ENCODE data around the gene HPSE2. TPM values are rescaled to one million over a fixed set of nuclear protein-coding genes. Genes with fewer than 3 reads are reported as not detected.

HPSE2 gene
- total RNA-seq, 1 donor from 2014 or later, result not detected

DNA sequence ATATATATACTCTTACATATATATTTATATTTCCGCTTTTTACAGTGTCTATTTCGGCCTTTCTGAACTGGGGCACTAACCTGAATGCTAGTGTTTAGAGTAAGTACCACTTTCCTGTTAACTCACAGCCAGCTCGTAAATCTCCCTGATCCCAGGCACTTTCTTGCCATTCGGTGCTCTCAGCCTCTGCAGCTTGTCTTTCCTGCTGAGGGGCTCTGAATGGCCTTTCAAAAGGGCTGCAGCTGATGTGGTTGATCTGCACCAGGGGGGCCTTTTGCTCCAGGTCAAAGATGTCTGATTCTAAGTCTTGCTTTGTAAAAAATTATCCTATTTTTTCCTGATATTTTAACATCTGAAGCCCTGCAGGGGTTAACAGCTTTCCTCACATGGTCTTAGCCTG, 763.5 kb downstream of the HPSE2 start:
- DNase-seq (ENCODE audit: extremely low read depth, low read depth, low spot score), result no peak

DNA sequence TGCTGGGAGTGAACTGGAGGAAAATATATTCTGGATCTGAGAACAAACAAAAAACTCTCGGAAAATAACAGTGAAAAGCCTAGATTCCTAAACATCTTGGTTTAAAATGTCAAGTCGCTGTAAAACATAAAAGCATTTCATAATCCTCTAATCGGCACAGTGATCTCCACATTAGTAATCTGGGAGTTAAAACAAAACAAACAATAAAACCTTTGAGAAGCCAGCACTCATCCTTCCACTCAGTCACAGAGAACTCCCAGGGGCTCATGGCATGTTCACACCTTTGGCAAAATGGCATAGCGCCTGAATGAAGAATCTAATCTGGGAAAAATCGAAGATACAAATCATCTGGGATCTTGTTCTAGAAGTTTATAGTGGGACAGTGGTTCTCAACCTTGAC, 764.8 kb downstream of the HPSE2 start:
- DNase-seq (ENCODE audit: extremely low read depth, low read depth, low spot score), result no peak

DNA sequence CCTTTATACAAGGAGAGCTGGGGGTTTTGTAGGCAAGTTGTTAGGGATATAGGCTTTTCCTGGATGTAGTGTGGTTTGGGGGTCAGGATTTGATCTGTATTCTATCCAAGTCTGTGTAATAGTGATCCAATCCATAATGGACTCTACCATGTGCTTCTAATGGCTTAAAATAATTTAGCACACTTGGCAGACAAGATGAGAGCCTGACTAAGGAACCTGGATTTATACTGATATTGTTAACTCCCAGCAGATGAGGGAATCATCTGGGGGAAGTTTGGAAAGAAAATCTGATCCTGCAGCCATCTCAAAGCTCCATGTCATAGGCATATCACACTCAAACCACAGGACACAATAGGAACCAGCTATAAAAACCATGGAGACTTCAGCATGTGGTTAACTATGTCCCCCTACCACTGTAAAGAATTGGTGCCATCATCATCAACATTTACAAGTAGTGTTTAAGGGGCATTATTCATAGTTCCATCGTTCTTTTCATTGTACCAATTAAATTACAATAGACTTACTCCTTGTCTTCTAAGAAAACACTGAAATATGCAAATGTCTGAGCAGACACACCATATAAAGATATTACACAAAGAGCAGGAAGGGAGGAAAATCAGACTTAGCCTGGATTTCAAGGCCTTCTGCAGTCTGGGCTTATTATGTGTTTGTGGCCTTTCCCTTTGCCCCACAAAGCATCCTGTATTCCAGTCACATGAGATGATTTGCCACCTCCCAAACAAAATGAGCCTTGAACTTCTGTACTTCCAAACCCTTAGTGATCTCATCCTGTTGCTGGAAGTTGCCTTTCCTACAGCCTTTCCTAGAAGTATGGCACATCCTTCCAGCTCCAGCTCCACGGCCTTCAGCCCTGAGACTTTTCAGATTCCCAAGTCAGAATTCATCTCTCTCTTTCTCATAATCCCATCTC, 766.4 kb downstream of the HPSE2 start:
- DNase-seq (ENCODE audit: extremely low read depth, low read depth, low spot score), result no peak

DNA sequence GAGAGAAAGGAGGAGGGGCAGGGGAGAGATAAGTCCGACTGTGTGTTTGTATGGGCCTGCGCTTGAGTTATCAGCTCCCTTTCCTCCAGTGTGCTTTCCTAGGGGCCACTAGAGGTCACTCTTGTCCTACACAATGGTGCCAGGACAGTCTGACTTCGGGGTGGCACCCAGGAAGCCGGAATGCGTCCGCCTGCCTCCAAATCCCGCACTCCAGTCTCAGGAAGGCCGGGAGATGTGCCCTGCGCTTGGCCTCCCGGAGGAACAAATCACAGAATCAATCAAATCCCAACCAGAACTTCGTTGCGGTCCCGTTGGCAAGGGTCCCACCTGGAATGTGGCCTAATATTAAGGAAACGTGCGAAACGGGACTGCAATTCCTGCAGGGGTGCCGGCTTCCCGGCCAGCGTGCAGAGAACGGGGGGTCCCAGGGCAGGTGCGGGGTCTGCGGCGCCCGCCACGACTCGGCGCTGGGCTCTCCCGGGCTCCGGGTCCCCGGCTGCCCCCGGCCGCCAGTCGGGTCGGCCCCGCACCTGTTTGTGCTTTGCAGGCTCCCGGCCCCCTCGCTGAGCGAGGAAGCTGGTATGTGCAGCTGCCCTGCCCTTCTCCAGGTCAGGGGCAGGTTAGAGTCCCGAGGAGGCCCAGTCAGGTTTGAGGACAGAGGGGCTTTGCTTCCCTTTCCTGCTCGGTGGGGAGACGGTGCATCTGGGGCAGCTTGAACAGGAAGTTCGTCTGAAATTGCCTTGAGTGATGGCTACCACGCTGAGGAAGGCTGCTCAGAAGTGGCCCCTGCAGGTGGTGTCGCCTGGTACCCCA, 767.9 kb downstream of the HPSE2 start:
- no peak for DNase-seq (ENCODE audit: extremely low read depth, low read depth, low spot score)

DNA sequence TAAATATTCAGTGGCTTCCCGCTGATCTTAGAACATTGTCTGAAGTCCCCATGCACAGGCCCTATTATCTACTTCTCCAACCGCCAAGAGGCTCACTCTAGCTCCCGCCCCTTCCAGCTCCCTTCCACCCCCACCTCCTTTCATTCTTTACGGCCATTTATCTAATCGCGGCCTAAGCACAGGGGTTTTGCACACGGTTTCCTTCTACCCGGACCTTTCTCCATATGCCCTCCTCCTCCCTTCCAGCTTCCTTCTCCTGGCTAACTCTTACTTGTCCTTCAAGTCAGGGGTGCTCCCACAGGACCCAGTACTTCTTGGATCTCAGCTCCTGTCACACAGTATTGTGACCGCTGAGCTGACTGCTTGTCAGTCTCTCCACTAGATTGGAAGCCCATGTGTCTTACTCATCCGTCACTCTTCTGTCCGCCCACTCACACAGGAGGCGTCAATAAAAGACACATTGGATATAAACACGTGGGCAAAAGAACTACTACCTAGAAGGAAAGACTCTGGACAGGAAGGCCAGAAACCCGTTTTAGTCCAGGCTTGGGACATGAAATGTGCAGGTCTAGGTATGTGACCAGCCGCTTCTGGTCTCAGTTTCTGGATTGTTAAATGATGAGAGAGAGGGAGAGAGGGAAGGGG, 768.7 kb downstream of the HPSE2 start:
- no peak for DNase-seq (ENCODE audit: extremely low read depth, low read depth, low spot score)

DNA sequence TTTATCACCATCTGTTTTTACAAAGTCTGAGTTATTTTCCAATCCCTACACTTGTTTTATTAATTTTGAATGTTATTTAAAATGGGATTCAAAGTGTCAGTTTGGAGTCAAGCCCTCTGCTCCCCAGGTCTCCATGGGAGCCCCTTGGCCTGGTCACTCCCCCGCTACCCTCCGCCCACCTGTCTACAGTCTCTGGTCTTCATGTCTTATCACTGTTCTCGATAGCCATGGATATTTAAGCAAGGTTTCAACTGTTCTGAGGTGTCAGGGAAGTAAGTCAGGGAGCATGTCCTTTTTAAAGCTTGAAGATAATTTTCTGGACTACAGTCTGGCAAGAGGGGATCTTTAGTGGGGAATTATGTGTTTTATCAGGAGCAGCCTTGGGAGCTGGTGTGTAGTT, 769.8 kb downstream of the HPSE2 start:
- DNase-seq (ENCODE audit: extremely low read depth, low read depth, low spot score), result no peak

DNA sequence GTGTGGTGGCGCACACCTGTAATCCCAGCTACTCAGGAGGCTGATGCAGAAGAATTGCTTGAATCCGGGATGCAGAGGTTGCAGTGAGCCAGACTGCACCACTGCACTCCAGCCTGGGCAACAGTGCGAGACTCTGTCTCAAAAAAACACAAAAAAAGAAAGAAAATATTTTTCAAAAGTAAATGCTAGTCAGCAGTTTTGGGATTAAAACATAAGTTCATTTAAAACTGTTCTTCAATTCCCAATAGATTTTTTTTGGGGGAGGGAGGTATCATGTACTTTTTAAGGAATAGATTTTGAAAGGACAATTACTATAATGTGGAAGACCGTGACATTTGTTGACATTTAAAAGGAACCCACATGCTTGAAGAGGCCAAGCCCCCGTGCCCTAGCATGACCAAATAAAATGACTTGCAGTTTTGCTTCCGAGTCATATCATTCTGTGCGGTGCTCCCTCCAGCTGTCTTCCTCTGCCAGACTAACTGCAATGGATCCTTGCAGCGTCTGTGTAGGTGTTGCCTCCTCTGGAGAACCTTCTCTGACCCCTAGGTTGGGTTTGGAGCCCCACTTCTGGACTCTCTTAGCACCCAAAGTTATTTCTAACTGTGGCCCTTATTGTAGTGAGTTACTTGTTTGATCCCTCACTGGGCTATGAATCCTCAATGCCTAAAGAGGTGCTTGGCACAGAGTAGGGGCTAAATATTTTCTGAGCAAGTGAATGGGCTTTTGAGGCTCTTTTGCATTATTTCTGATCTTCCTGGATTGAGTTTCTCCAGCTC, 771.5 kb downstream of the HPSE2 start:
- no peak for DNase-seq (ENCODE audit: extremely low read depth, low read depth, low spot score)

DNA sequence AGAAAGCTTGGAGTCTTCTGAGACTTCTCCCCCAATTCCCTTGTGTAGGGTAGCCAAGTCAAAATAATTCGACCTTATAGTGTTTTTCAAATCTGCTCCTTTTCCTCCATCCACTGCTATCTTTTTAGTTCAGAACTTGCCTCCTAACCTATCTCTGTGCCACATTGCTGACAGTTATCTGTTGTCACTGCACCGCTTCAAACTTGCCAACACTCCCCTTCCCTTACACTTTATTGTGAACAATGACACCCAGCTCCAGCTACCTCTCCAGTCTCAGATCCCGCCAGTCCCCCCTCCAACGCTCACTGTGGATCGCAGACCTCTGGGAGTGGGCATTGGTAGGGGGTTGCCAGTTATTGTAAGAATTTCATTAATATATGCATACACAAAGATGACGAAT, 772.6 kb downstream of the HPSE2 start:
- no peak for DNase-seq (ENCODE audit: extremely low read depth, low read depth, low spot score)

DNA sequence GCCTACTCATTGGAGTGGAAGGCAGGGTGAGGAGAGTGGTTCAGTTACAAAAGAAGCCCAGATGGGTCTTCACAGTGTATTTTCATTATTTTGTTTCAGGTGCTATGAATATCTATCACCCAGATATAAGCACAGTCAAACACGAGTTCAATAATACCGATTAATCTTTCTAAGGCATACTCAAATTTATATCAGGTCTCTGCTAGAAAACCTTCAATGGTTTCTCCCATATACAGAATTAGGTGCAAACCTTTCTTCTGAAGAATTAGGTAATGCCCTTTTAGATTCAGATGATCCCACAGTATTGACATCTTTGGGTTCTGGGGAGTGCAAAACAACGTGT, 774.2 kb downstream of the HPSE2 start:
- no peak for DNase-seq (ENCODE audit: extremely low read depth, low read depth, low spot score)

DNA sequence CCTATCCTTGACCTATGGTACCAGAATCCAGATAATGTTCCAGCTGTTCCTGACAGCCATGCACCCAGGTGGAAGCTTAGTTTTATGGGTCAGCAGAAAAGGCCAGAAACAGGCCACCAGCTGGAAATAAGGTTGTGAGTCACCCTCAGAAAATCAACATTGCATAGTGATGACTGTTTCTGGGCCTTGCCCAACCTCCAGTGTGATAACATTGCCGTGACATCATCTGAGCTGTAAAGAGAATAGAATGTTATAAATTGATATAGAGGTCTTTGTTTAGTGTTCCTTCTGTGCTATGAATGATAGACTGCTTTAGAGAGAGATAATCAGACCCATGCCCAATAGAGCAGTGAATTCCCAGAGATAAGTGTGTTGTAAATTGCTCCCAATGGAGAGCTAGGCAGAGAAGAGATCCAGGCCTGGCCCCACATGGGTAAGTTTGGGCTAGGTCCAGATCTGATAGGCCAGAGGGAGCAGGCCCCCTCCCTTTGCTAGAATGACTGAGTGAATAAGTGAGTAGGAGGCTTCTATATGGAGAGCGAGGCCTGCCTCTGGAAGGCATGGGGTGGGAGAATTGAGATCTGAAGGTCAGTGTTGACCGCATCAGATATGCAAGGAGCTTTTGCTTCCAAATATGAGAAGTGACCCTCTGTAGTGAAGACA, 774.7 kb downstream of the HPSE2 start:
- DNase-seq (ENCODE audit: extremely low read depth, low read depth, low spot score), result peak; percentile 76

DNA sequence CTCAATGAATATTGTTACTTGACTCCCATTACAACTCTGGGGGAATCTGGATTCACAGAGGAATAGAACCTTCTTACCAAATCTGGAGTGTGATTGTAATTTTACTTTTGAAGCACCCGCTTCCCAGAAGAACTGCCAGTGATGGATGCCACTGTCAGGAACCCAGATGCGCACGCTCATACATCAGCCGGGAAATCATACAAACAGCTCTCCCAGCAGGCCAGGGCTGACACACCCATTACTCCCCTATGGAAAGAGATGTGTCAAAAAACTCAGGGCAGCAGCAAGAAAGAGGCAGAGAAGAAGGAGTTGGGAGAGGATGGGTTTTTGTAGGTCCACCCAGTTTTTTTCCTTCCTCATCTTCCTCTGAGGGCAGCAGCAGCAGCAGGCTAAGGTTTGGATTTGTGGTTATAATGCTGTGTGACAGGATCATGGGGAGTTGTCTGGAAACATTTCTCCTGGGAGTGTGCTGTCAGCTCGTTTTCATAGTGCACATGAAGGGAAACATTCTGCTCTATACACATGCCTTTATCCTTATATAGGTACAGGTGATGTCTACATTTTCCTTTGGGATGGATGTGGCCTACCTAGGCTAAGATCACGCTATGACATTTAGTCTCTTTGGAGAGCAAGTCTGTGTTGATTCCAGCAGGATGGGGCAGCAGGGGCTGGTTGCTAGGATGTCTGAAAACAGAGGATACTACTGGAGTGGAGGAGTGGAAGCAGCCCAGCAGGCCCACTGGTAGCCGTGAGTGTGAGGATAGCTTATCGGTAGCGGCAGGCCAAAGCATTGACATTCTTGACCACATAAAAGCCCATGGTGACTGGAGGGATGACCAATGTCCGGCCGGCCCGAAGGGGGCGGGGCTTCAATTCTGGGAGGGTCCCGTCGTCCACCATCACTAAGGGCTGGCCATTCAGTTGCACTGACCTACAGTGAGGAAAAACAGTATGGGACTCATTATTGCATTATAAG, 776.6 kb downstream of the HPSE2 start:
- no peak for DNase-seq (ENCODE audit: extremely low read depth, low read depth, low spot score)

DNA sequence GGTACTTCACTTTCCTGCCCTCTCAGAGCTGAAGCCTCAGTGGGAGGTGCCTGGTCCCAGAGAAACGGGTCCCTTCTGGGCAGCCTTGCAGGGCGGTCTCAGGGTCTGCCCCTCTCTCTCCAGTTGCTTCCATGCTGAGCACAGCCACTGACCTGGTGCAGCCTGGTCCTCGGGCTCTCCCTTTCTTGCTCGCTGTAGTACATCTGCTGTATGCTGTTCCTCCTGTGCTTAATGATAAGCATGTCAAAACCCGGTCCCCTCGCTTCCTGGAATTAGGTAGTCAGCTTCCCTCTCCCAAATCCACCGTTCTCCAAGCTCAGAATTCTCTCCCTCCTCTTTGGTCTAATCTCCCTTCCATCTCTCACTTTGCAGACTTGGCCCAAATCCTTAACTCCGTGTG, 777.9 kb downstream of the HPSE2 start:
- DNase-seq (ENCODE audit: extremely low read depth, low read depth, low spot score), result no peak

DNA sequence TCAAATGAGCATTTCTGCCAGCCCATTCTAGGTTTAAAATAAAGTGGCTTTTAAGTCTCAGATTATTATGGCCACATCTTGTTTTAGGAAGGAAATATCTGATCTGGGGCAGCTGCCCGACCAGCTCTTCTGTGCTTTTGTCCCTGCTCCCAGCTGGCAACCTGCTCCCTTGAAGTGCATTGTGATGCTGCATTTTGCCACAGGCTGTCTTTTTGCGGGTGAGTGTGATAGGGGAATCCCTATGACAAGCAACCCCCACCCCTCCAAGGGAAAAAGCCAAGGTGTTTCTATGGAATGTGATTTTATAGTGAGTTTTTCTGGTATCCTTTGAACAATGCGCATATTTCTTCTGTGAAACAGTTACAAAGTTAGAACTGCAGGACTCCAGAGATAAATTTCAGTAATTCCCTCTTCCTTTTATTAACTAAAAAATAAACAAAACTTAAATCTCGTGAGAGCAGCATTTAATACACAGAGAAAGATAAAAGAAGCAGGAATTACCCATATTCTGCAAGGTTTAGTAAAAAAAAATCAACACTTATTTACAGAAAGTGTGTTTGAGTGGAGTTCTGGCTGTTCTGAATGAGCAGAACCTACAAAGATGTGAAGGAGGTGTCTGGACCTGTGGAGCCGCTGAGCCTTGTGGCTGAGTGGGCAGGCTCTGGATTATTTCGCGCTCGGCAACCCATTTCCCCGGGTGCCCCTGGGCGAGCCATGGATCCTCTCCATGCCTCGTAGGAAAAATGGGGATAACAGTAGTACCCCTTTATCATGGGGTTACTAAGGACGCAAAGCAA, 778.8 kb downstream of the HPSE2 start:
- DNase-seq (ENCODE audit: extremely low read depth, low read depth, low spot score), result no peak

DNA sequence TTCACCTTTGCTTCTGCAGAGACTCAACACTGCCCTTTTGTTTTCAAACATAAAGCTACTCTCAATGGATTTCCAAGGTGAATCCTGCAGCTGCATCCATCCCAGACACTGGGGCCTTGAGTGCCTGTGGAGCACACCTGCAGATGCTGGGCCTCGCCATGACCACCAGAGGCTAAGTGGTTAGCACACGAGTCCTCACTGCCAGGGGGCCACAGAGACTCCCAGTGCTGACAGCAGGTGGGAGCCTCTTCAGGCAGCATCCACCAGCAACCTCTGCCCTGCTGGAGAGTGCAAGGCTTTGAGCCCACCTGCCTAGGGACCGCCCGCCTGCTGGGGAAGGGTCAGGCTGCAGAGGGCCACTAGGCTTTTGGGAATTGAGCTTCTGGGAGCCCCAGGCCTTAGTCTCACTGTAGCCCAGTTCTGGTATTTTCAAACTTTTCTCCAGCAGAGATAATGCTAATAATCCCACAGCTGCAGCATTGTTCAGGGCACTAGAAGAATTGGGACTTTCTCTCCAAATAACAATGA, 779.5 kb downstream of the HPSE2 start:
- DNase-seq (ENCODE audit: extremely low read depth, low read depth, low spot score), result no peak

DNA sequence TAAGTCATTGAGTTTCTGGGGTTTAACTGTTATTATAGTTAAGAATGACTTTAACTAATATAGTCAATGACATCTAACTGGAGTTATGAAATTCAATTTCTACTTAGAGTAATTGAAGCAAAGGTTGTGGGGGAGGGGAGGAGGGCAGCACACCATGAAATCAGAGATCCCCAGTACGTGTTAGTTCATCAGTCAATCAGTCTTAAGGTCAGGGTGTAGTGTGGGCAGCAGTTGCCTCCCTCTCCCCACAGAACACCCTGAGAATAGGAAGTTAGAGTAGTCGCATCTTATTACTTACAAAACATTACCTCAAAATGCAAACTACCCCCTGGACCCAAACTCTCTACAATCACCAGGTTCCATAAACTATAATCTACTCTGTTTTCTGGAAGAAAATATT, 781.9 kb downstream of the HPSE2 start:
- DNase-seq (ENCODE audit: extremely low read depth, low read depth, low spot score), result no peak

DNA sequence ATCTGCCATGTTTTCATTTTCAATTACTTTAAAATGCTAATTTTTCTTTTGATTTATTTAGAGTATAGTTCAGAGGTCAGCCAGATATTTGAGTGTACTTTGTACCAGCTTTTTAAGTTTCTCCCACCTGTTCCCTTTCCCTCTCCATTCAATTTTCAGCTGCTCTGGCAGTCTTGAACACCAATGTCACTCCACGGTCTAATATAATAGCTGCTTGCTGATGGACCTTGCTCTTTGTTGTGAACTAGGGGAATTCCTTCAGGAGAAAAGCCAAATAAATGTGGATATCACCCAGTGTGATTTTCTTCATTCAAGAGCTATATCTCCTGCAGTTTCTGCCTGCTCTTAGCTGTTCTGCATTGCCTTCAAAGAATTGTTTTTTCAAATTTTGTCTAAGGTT, 785.0 kb downstream of the HPSE2 start:
- DNase-seq (ENCODE audit: extremely low read depth, low read depth, low spot score), result no peak

DNA sequence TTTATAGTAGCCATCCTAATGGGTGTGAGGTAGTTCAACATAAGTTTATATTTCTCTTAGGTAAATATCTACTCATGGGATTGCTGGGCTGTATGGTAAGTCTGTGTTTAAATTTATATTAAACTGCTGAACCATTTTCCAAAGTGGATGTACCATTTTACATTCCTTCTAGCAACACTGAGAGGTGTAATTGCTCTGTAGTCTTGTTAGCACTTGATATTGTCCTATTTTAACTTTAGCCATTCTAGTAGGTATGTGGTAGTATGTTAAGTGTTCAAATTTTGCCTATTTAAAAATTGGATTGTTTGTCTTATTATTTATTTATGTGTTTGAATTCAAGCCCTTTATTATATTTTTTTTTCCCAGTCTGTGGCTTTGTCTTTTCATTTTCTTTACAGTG, 786.4 kb downstream of the HPSE2 start:
- no peak for DNase-seq (ENCODE audit: extremely low read depth, low read depth, low spot score)

DNA sequence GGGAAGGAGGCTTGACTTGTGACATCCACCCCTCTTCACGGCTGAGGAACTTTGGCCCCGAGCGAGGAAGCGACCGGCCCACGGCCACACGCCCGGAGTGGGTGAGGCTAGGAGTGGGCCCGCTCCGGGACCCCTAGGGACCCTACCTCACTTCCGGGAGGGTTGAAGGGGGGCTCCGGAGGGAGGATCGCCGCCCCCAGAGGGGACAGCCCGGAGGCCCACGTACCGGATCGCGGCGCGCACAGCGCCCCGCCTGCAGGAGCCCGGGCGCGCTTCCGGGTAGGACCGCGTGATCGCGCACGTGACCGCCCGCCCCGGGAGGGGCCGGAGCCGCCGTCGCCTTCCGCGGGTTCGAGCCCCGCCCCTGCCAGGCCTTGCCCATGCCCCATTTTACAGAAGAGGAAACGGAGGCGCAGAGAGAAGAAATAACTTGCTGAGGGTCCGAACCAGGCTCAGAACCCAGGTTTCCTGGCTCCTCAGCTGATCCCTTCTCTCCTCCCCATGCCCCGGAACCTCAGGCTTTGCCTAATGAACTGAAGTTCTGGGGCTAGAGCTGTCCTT, 788.9 kb downstream of the HPSE2 start, which contains the start of gene HPS1:
TSS of gene HPS1 (minus strand) at position 275 of the 561 bp plus-strand sequence. CDS start 3,695 bp downstream, outside the sequence.
- DNase-seq (ENCODE audit: extremely low read depth, low read depth, low spot score), result no peak

Measured in glomerular endothelial cell (primary cell).